Measurements from ENCODE around the gene ZNF620.

Gene ZNF620

DNA sequence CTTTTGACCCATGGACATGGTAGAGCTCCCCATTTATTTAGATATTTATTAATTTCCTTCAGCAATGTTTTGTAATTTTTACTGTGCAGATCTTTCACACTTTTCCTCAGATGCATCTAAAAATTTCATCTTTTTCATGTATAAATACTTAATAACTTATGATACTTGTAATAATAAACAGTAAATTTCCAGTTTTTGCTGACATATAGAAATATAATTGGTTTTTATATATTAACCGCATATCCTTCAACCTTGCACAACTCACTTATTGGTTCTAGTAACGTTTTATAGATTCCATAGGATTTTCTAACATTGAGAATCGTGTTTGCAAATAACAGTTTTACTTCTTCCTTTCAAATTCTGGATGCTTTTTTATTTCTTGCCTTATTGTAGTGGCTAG lies 15.4 kb downstream of the ZNF620 start:
- TF ChIP-seq, protein P1, sequence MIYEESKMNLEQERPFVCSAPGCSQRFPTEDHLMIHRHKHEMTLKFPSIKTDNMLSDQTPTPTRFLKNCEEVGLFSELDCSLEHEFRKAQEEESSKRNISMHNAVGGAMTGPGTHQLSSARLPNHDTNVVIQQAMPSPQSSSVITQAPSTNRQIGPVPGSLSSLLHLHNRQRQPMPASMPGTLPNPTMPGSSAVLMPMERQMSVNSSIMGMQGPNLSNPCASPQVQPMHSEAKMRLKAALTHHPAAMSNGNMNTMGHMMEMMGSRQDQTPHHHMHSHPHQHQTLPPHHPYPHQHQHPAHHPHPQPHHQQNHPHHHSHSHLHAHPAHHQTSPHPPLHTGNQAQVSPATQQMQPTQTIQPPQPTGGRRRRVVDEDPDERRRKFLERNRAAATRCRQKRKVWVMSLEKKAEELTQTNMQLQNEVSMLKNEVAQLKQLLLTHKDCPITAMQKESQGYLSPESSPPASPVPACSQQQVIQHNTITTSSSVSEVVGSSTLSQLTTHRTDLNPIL (CRISPR knock-in tag; IDR thresholded peaks at IDR 0.05; ENCODE audit: low read depth): no peak
- TF ChIP-seq, protein P2, sequence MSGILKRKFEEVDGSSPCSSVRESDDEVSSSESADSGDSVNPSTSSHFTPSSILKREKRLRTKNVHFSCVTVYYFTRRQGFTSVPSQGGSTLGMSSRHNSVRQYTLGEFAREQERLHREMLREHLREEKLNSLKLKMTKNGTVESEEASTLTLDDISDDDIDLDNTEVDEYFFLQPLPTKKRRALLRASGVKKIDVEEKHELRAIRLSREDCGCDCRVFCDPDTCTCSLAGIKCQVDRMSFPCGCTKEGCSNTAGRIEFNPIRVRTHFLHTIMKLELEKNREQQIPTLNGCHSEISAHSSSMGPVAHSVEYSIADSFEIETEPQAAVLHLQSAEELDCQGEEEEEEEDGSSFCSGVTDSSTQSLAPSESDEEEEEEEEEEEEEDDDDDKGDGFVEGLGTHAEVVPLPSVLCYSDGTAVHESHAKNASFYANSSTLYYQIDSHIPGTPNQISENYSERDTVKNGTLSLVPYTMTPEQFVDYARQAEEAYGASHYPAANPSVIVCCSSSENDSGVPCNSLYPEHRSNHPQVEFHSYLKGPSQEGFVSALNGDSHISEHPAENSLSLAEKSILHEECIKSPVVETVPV (CRISPR knock-in tag; IDR thresholded peaks at IDR 0.05): no peak
- TF ChIP-seq TOX (CRISPR knock-in tag; IDR thresholded peaks at IDR 0.05; ENCODE audit: borderline replicate concordance) (no peak), PPARA (CRISPR knock-in tag; IDR thresholded peaks at IDR 0.05; ENCODE audit: borderline replicate concordance) (no peak), ZFP3 (CRISPR knock-in tag; IDR thresholded peaks at IDR 0.05) (no peak), GLIS3 (CRISPR knock-in tag; IDR thresholded peaks at IDR 0.05) (no peak), BACH2 (CRISPR knock-in tag; IDR thresholded peaks at IDR 0.05; ENCODE audit: borderline replicate concordance) (no peak), ESRRG (CRISPR knock-in tag; IDR thresholded peaks at IDR 0.05) (no peak), OSR1 (CRISPR knock-in tag; IDR thresholded peaks at IDR 0.05) (no peak), RARB (CRISPR knock-in tag; IDR thresholded peaks at IDR 0.05) (no peak)
- TF ChIP-seq, protein P3, sequence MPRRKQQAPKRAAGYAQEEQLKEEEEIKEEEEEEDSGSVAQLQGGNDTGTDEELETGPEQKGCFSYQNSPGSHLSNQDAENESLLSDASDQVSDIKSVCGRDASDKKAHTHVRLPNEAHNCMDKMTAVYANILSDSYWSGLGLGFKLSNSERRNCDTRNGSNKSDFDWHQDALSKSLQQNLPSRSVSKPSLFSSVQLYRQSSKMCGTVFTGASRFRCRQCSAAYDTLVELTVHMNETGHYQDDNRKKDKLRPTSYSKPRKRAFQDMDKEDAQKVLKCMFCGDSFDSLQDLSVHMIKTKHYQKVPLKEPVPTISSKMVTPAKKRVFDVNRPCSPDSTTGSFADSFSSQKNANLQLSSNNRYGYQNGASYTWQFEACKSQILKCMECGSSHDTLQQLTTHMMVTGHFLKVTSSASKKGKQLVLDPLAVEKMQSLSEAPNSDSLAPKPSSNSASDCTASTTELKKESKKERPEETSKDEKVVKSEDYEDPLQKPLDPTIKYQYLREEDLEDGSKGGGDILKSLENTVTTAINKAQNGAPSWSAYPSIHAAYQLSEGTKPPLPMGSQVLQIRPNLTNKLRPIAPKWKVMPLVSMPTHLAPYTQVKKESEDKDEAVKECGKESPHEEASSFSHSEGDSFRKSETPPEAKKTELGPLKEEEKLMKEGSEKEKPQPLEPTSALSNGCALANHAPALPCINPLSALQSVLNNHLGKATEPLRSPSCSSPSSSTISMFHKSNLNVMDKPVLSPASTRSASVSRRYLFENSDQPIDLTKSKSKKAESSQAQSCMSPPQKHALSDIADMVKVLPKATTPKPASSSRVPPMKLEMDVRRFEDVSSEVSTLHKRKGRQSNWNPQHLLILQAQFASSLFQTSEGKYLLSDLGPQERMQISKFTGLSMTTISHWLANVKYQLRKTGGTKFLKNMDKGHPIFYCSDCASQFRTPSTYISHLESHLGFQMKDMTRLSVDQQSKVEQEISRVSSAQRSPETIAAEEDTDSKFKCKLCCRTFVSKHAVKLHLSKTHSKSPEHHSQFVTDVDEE (CRISPR knock-in tag; IDR thresholded peaks at IDR 0.05): no peak
- ATAC-seq: no peak

DNA sequence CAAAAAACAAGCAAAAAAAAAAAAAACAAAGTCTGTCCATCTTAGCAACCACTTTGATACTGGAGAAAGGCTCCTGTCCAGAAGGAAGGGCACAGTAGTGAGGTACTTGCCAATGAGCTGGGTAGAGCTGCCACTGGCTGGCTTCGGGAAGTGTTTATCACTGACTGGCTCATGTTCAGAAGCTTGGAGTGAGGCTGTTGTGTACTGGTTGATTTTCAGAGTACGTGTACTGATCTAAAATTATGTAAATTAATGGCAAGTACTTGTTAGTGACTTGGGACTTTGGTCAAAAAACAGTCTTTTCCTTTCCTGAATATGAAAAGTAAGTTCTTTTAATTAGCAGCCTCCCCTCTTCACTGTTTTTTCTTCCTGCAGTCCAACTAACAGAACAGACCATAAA lies 17.9 kb downstream of the ZNF620 start:
- TF ChIP-seq ZC3H10 (CRISPR knock-in tag; IDR thresholded peaks at IDR 0.05) (no peak), ISL1 (CRISPR knock-in tag; IDR thresholded peaks at IDR 0.05) (no peak), CSDC2 (CRISPR knock-in tag; IDR thresholded peaks at IDR 0.05) (no peak), ZNF565 (CRISPR knock-in tag; conservative IDR thresholded peaks at IDR 0.05; ENCODE audit: low read depth) (no peak)
- TF ChIP-seq, protein P4, sequence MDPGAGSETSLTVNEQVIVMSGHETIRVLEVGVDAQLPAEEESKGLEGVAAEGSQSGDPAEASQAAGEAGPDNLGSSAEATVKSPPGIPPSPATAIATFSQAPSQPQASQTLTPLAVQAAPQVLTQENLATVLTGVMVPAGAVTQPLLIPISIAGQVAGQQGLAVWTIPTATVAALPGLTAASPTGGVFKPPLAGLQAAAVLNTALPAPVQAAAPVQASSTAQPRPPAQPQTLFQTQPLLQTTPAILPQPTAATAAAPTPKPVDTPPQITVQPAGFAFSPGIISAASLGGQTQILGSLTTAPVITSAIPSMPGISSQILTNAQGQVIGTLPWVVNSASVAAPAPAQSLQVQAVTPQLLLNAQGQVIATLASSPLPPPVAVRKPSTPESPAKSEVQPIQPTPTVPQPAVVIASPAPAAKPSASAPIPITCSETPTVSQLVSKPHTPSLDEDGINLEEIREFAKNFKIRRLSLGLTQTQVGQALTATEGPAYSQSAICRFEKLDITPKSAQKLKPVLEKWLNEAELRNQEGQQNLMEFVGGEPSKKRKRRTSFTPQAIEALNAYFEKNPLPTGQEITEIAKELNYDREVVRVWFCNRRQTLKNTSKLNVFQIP (CRISPR knock-in tag; IDR thresholded peaks at IDR 0.05; ENCODE audit: borderline replicate concordance, low read depth): no peak

DNA sequence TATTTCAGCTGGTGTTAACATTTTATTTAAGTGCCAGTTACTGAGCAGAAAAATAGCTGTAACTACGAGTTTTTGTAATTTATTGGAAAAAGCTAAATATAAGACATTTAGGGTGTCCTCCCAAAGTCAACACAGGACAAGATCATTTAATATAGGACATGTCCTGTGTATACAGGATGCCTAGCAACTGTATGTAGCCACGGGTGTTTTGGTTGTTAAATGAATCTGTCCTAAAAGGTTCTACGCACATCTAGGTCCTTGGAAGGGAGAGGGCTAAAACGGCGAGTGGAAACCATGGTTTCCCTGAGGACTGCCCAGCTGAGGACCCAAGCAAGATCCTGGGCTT lies 18.4 kb downstream of the ZNF620 start:
- ATAC-seq: no peak
- TF ChIP-seq ESRRG (CRISPR knock-in tag; IDR thresholded peaks at IDR 0.05) (no peak), PPARA (CRISPR knock-in tag; IDR thresholded peaks at IDR 0.05; ENCODE audit: borderline replicate concordance) (no peak), ZFP3 (CRISPR knock-in tag; IDR thresholded peaks at IDR 0.05) (no peak), ISL1 (CRISPR knock-in tag; IDR thresholded peaks at IDR 0.05) (no peak), BACH2 (CRISPR knock-in tag; IDR thresholded peaks at IDR 0.05; ENCODE audit: borderline replicate concordance) (no peak)

More for the DNA sequence above, 17.9 kb downstream of the ZNF620 start:
- ATAC-seq: no peak

DNA sequence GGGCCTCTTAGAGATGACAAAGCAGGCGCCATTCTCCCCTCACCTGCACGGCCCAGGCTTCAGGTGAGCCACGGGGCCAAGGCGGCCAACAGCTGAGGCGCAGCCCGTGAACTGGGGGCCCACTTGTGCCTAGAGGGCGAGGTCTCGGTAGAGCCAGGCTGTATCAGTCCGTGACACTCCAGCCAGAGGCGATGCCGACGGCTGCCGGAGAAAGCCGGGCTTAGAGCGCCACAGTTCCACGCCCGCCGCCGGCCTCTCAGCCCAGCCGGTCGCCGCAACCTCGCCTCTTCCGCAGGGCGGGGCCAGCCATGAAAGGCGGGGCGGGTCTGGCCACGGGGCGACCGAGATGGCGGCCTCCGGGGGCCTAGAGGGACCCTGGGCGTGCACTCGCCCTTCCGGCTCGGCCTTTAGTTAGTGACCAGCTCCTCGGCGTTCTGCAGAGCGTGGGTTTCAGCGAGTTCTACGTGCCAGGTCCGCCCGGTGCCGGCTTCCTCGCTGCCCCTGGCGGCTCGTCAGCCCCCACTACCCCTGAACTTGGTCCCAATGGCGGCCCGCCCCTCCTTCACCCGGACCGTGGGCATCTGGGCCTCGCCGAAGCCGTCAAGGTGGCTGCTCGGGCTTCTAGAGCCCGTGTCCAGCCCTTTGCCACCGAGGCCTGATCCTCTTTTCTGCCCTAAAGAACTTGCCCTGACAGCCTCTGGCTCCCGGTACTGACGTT lies 18.9 kb downstream of the ZNF620 start, which contains the start of gene ZNF621:
Gene ZNF621 (plus strand): TSS at position 393 of the 718 bp plus-strand sequence. CDS start 881 bp downstream, outside the sequence.
- peak; percentile 99 for ATAC-seq

DNA sequence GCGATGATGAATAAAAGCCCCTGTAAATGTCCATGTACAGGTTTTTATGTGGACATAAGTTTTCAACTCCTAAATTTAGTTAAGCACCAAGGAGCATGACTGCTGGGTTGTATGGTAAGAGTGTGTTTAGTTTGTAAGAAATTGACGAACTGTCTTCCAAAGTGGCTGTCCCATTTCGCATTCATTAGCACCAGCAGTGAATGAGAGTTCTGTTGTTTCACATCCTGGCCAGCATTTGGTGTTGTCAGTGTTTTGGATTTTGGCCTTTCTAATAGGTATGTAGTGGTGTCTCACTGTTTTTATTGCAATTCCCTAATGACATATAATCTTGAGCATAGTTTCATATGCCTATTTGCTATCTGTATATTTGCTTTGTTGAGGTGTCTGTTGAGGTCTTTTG lies 22.6 kb downstream of the ZNF620 start:
- TF ChIP-seq SNAI2 (CRISPR knock-in tag; IDR thresholded peaks at IDR 0.05) (no peak), ZFP3 (CRISPR knock-in tag; IDR thresholded peaks at IDR 0.05) (no peak), ESRRG (CRISPR knock-in tag; IDR thresholded peaks at IDR 0.05) (no peak), RARB (CRISPR knock-in tag; IDR thresholded peaks at IDR 0.05) (no peak), ARNTL (CRISPR knock-in tag; IDR thresholded peaks at IDR 0.05; ENCODE audit: borderline replicate concordance, low read depth) (no peak), PPARA (CRISPR knock-in tag; IDR thresholded peaks at IDR 0.05; ENCODE audit: borderline replicate concordance) (no peak), ZC3H10 (CRISPR knock-in tag; IDR thresholded peaks at IDR 0.05) (no peak)
- TF ChIP-seq, protein P3 (CRISPR knock-in tag; IDR thresholded peaks at IDR 0.05): no peak
- TF ChIP-seq, protein P4 (CRISPR knock-in tag; IDR thresholded peaks at IDR 0.05; ENCODE audit: borderline replicate concordance, low read depth): no peak
- ATAC-seq: no peak

More for the DNA sequence above, 18.9 kb downstream of the ZNF620 start, which contains the start of gene ZNF621:
- TF ChIP-seq ZC3H10 (CRISPR knock-in tag; IDR thresholded peaks at IDR 0.05) (no peak), ZFP3 (CRISPR knock-in tag; IDR thresholded peaks at IDR 0.05) (peak; percentile 54; the same call in 1 of the 2 replicates)
